Measurements from ENCODE around the gene ALX4.

GRCh38 chr11:44226945-44227344 is 83.0 kb downstream of the ALX4 start:
- TF ChIP-seq CTCF (IDR thresholded peaks at IDR 0.05; ENCODE audit: extremely low read depth in 1 of 2, insufficient read depth in 1 of 2, low read depth in 1 of 2, low read length in 2 of 2) (no peak), JUN (IDR thresholded peaks at IDR 0.05; ENCODE audit: borderline replicate concordance, insufficient read depth, insufficient read length, low read depth) (no peak), POLR2A (IDR thresholded peaks at IDR 0.05; ENCODE audit: low read depth, low read length) (no peak), EZH2 (IDR thresholded peaks at IDR 0.05; ENCODE audit: borderline replicate concordance, low read depth, low read length, severe bottlenecking) (no peak), MYC (IDR thresholded peaks at IDR 0.05; ENCODE audit: low read depth, low read length) (no peak)
- TF ChIP-seq, protein P1, sequence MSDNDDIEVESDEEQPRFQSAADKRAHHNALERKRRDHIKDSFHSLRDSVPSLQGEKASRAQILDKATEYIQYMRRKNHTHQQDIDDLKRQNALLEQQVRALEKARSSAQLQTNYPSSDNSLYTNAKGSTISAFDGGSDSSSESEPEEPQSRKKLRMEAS (IDR thresholded peaks at IDR 0.05; ENCODE audit: insufficient read depth, insufficient read length) = no peak

All from endothelial cell of umbilical vein (primary cell).